WTC11 (cell line): ENCODE data around the gene ACACA.

Experiments used
- ESRRA ChIP-seq: sonication (generic); formaldehyde crosslinking; IDR thresholded peaks from 2 replicates; pipeline ENCODE4 v1.8.1; 2022; ENCODE audit warnings: mild to moderate bottlenecking, missing genetic modification reagents, borderline replicate concordance
- NR2C2 ChIP-seq: sonication (generic); formaldehyde crosslinking; IDR thresholded peaks from 2 replicates; pipeline ENCODE4 v1.8.0; 2022; ENCODE audit warnings: mild to moderate bottlenecking, missing genetic modification reagents
- SMAD3 ChIP-seq: sonication (generic); formaldehyde crosslinking; IDR thresholded peaks from 2 replicates; pipeline ENCODE4 v1.8.0; 2022; ENCODE audit warnings: missing genetic modification reagents, mild to moderate bottlenecking, borderline replicate concordance
- SP1 ChIP-seq: sonication (generic); formaldehyde crosslinking; conservative IDR thresholded peaks from 2 replicates; pipeline ENCODE4 v1.8.1; 2022; ENCODE audit warnings: missing genetic modification reagents
- ZNF121 ChIP-seq: sonication (generic); formaldehyde crosslinking; IDR thresholded peaks from 2 replicates; pipeline ENCODE4 v1.8.0; 2023; ENCODE audit warnings: missing genetic modification reagents
- ZNF138 ChIP-seq: sonication (generic); formaldehyde crosslinking; conservative IDR thresholded peaks from 2 replicates; pipeline ENCODE4 v1.8.1; 2022; ENCODE audit warnings: mild to moderate bottlenecking, moderate library complexity, missing genetic modification reagents
- ZNF263 ChIP-seq: sonication (generic); formaldehyde crosslinking; IDR thresholded peaks from 2 replicates; pipeline ENCODE4 v1.8.1; 2022; ENCODE audit warnings: low read depth, mild to moderate bottlenecking, moderate library complexity, missing genetic modification reagents
- ZNF396 ChIP-seq: fragments of 250-450 bp; sonication (Bioruptor Pico); IDR thresholded peaks from 2 replicates; pipeline ENCODE4 v1.8.0; 2021; ENCODE audit warnings: mild to moderate bottlenecking, moderate library complexity, borderline replicate concordance
- TF ChIP-seq, protein P1 (sequence below): fragments of 200-600 bp; IDR thresholded peaks from 2 replicates; pipeline ENCODE4 v1.8.0; 2022; ENCODE audit warnings: antibody characterized with exemption
- TF ChIP-seq, protein P2 (sequence below): sonication (generic); formaldehyde crosslinking; IDR thresholded peaks from 2 replicates; pipeline ENCODE4 v1.8.1; 2022; ENCODE audit warnings: missing genetic modification reagents, borderline replicate concordance
- TF ChIP-seq, protein P3 (sequence below): sonication (generic); formaldehyde crosslinking; IDR thresholded peaks from 2 replicates; pipeline ENCODE4 v1.8.0; 2023; ENCODE audit warnings: mild to moderate bottlenecking, missing genetic modification reagents
- TF ChIP-seq, protein P4 (sequence below): sonication (generic); formaldehyde crosslinking; IDR thresholded peaks from 2 replicates; pipeline ENCODE4 v1.8.0; 2022; ENCODE audit warnings: mild to moderate bottlenecking, missing genetic modification reagents

DNA sequence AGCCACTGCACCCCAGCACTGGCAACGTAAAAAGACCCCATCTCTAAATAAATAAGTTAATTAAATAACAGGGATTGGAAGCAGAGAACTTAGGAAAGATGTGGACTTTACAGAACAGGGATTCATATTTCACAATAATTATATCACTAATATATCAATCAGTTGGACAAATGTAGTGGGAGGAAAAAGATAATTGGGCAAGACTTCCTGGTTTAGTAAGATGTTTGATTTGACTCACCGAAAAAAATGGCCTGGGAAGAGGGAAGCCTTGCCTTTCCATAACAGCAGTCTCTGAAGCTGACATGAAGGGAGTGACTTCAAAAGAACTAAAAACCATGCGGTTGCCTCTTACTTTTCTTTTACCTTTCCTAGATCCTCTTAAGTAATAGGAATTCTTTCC lies 46.0 kb downstream of the ACACA start:
- no peak for TF ChIP-seq ZNF263 (CRISPR knock-in tag)
- TF ChIP-seq, protein P1, sequence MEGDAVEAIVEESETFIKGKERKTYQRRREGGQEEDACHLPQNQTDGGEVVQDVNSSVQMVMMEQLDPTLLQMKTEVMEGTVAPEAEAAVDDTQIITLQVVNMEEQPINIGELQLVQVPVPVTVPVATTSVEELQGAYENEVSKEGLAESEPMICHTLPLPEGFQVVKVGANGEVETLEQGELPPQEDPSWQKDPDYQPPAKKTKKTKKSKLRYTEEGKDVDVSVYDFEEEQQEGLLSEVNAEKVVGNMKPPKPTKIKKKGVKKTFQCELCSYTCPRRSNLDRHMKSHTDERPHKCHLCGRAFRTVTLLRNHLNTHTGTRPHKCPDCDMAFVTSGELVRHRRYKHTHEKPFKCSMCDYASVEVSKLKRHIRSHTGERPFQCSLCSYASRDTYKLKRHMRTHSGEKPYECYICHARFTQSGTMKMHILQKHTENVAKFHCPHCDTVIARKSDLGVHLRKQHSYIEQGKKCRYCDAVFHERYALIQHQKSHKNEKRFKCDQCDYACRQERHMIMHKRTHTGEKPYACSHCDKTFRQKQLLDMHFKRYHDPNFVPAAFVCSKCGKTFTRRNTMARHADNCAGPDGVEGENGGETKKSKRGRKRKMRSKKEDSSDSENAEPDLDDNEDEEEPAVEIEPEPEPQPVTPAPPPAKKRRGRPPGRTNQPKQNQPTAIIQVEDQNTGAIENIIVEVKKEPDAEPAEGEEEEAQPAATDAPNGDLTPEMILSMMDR = no peak
- TF ChIP-seq, protein P2, sequence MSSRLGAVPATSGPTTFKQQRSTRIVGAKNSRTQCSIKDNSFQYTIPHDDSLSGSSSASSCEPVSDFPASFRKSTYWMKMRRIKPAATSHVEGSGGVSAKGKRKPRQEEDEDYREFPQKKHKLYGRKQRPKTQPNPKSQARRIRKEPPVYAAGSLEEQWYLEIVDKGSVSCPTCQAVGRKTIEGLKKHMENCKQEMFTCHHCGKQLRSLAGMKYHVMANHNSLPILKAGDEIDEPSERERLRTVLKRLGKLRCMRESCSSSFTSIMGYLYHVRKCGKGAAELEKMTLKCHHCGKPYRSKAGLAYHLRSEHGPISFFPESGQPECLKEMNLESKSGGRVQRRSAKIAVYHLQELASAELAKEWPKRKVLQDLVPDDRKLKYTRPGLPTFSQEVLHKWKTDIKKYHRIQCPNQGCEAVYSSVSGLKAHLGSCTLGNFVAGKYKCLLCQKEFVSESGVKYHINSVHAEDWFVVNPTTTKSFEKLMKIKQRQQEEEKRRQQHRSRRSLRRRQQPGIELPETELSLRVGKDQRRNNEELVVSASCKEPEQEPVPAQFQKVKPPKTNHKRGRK = no peak
- TF ChIP-seq ZNF396 (CRISPR knock-in tag) = no peak
- no peak for TF ChIP-seq SP1
- TF ChIP-seq NR2C2 (CRISPR knock-in tag) = no peak
- TF ChIP-seq ESRRA (CRISPR knock-in tag) = no peak
- no peak for TF ChIP-seq ZNF121 (CRISPR knock-in tag)
- TF ChIP-seq, protein P3, sequence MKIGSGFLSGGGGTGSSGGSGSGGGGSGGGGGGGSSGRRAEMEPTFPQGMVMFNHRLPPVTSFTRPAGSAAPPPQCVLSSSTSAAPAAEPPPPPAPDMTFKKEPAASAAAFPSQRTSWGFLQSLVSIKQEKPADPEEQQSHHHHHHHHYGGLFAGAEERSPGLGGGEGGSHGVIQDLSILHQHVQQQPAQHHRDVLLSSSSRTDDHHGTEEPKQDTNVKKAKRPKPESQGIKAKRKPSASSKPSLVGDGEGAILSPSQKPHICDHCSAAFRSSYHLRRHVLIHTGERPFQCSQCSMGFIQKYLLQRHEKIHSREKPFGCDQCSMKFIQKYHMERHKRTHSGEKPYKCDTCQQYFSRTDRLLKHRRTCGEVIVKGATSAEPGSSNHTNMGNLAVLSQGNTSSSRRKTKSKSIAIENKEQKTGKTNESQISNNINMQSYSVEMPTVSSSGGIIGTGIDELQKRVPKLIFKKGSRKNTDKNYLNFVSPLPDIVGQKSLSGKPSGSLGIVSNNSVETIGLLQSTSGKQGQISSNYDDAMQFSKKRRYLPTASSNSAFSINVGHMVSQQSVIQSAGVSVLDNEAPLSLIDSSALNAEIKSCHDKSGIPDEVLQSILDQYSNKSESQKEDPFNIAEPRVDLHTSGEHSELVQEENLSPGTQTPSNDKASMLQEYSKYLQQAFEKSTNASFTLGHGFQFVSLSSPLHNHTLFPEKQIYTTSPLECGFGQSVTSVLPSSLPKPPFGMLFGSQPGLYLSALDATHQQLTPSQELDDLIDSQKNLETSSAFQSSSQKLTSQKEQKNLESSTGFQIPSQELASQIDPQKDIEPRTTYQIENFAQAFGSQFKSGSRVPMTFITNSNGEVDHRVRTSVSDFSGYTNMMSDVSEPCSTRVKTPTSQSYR = no peak
- TF ChIP-seq ZNF138 (CRISPR knock-in tag) = no peak
- TF ChIP-seq, protein P4, sequence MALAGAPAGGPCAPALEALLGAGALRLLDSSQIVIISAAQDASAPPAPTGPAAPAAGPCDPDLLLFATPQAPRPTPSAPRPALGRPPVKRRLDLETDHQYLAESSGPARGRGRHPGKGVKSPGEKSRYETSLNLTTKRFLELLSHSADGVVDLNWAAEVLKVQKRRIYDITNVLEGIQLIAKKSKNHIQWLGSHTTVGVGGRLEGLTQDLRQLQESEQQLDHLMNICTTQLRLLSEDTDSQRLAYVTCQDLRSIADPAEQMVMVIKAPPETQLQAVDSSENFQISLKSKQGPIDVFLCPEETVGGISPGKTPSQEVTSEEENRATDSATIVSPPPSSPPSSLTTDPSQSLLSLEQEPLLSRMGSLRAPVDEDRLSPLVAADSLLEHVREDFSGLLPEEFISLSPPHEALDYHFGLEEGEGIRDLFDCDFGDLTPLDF = no peak
- no peak for TF ChIP-seq SMAD3 (CRISPR knock-in tag)
